IMR-90 (cell line): ENCODE measurements around the gene UNC13C. TPM values are rescaled to one million over a fixed set of nuclear protein-coding genes. Genes with fewer than 3 reads are reported as not detected.

Experiments
- ATAC-seq: fragments of 200-7000 bp; cut with Tn5 transposase; 2 replicates; pipeline ENCODE4 v1.9.1; 2020; ENCODE audit warnings: low read depth, mild to moderate bottlenecking, moderate library complexity
- BruUV-seq: library from RNA; stranded (reverse); fragments of 400-500 nt; replicated peaks from 2 replicates; lab custom pipeline; 2021; lab: Mats Ljungman, UMichigan
- CTCF ChIA-PET: fragments of 300-600 bp; formaldehyde crosslinking; extraction: SDS; loops from one replicate; lab custom pipeline; 2021; ENCODE audit warnings: antibody characterized with exemption; lab: Yijun Ruan, JAX
- POLR2A ChIA-PET: fragments of 300-600 bp; sonication (Branson Sonifier 250); formaldehyde crosslinking; loops from one replicate; lab custom pipeline; 2022; ENCODE audit warnings: antibody characterized with exemption; ENCODE audit not compliant: unreplicated experiment; lab: Charles Lee
- DNase-seq: peaks from one replicate; pipeline ENCODE4 v3.0.0; 2013
- H2AFZ ChIP-seq: replicated peaks from 2 replicates; pipeline ENCODE3; 2013; ENCODE audit warnings: low read length, mild to moderate bottlenecking; ENCODE audit not compliant: poor library complexity
- H2AK5ac ChIP-seq: 2 replicates; pipeline ENCODE4 v1.6.1; 2013; ENCODE audit warnings: low read depth, low read length, inconsistent platforms
- H2AK9ac ChIP-seq: replicated peaks from 2 replicates; pipeline ENCODE3; 2013; ENCODE audit warnings: mild to moderate bottlenecking, low read depth, low read length, moderate library complexity; ENCODE audit not compliant: poor library complexity
- H2BK120ac ChIP-seq: 2 replicates; pipeline ENCODE4 v1.6.1; 2013; ENCODE audit warnings: low read depth, low read length, inconsistent platforms
- H2BK15ac ChIP-seq: 3 replicates; pipeline ENCODE4 v1.6.1; 2013; ENCODE audit warnings: low read depth, low read length, inconsistent platforms
- H2BK20ac ChIP-seq: 2 replicates; pipeline ENCODE4 v1.6.1; 2013; ENCODE audit warnings: low read depth, mild to moderate bottlenecking, inconsistent platforms, low read length, moderate library complexity
- H2BK5ac ChIP-seq: 2 replicates; pipeline ENCODE4 v1.6.1; 2013; ENCODE audit warnings: mild to moderate bottlenecking, low read depth, low read length, inconsistent platforms; ENCODE audit not compliant: poor library complexity, severe bottlenecking
- H3K14ac ChIP-seq: replicated peaks from 2 replicates; pipeline ENCODE4 v1.6.1; 2013; ENCODE audit warnings: low read depth, low read length, inconsistent platforms
- H3K18ac ChIP-seq: 2 replicates; pipeline ENCODE4 v1.6.1; 2013; ENCODE audit warnings: low read depth, low read length, control low read depth
- H3K23ac ChIP-seq: 2 replicates; pipeline ENCODE4 v1.6.1; 2013; ENCODE audit warnings: low read depth, low read length, inconsistent platforms
- H3K27ac ChIP-seq: 2 replicates; pipeline ENCODE4 v1.5.1; 2013; ENCODE audit warnings: mild to moderate bottlenecking, control low read depth, low read length; ENCODE audit not compliant: insufficient read depth
- H3K27me3 ChIP-seq: 2 replicates; pipeline ENCODE4 v1.6.1; 2013; ENCODE audit warnings: low read length; ENCODE audit not compliant: control insufficient read depth, insufficient read depth
- H3K36me3 ChIP-seq: 2 replicates; pipeline ENCODE4 v1.6.1; 2013; ENCODE audit warnings: low read length, mixed read lengths; ENCODE audit not compliant: control insufficient read depth, insufficient read depth
- H3K4ac ChIP-seq: 2 replicates; pipeline ENCODE4 v1.6.1; 2013; ENCODE audit warnings: low read depth, low read length, inconsistent platforms
- H3K4me1 ChIP-seq: 2 replicates; pipeline ENCODE4 v1.6.1; 2013; ENCODE audit warnings: low read length, mixed read lengths; ENCODE audit not compliant: control insufficient read depth, insufficient read depth
- H3K4me2 ChIP-seq: 2 replicates; pipeline ENCODE4 v1.6.1; 2013; ENCODE audit warnings: low read depth, mild to moderate bottlenecking, control low read depth, low read length, moderate library complexity
- H3K4me3 ChIP-seq: 2 replicates; pipeline ENCODE4 v1.5.1; 2013; ENCODE audit warnings: low read depth, mild to moderate bottlenecking, control low read depth, low read length, moderate library complexity; ENCODE audit not compliant: insufficient read depth
- H3K56ac ChIP-seq: 2 replicates; pipeline ENCODE4 v1.6.1; 2013; ENCODE audit warnings: low read length, inconsistent platforms; ENCODE audit not compliant: insufficient read depth; ENCODE audit errors: extremely low read depth
- H3K79me1 ChIP-seq, 2 experiments: 2 replicates each; pipeline ENCODE4 v1.6.1; 2013; ENCODE audit warnings: low read length in 2 of 2, inconsistent platforms in 1 of 2, low read depth in 1 of 2
- H3K9ac ChIP-seq: 2 replicates; pipeline ENCODE4 v1.6.1; 2013; ENCODE audit warnings: low read depth, low read length, control low read depth
- H3K9me1 ChIP-seq: 2 replicates; pipeline ENCODE4 v1.6.1; 2013; ENCODE audit warnings: low read length, inconsistent platforms; ENCODE audit not compliant: insufficient read depth
- H3K9me3 ChIP-seq: 2 replicates; pipeline ENCODE4 v1.6.1; 2013; ENCODE audit warnings: low read length; ENCODE audit not compliant: control insufficient read depth, insufficient read depth
- H4K20me1 ChIP-seq: 2 replicates; pipeline ENCODE4 v1.6.1; 2013; ENCODE audit warnings: low read length, inconsistent platforms; ENCODE audit not compliant: insufficient read depth
- H4K5ac ChIP-seq: 2 replicates; pipeline ENCODE4 v1.6.1; 2013; ENCODE audit warnings: mild to moderate bottlenecking, low read depth, low read length, control low read depth
- H4K8ac ChIP-seq, 2 experiments: 2 replicates each; pipeline ENCODE4 v1.6.1; 2013; ENCODE audit warnings: low read depth in 2 of 2, low read length in 2 of 2, control low read depth in 1 of 2, inconsistent platforms in 1 of 2
- H4K91ac ChIP-seq: 2 replicates; pipeline ENCODE4 v1.6.1; 2013; ENCODE audit warnings: low read depth, low read length, inconsistent platforms; ENCODE audit not compliant: insufficient read depth
- BHLHE40 ChIP-seq: fragments of 150-350 bp; IDR thresholded peaks from 2 replicates; pipeline ENCODE4 v1.6.1; 2016; ENCODE audit warnings: mild to moderate bottlenecking, low read depth, low read length
- CEBPB ChIP-seq: IDR thresholded peaks from 2 replicates; pipeline ENCODE4 v1.6.1; 2012; ENCODE audit warnings: low read depth, low read length, improper control_type of control experiment
- CHD1 ChIP-seq: IDR thresholded peaks from 2 replicates; pipeline ENCODE4 v1.6.1; 2012; ENCODE audit warnings: low read depth, low read length, improper control_type of control experiment
- FOS ChIP-seq: fragments of 150-350 bp; IDR thresholded peaks from 2 replicates; pipeline ENCODE4 v1.6.1; 2016; ENCODE audit warnings: low read depth, low read length
- MAFK ChIP-seq: IDR thresholded peaks from 2 replicates; pipeline ENCODE4 v1.6.1; 2012; ENCODE audit warnings: low read depth, low read length, improper control_type of control experiment
- MAZ ChIP-seq: IDR thresholded peaks from 2 replicates; pipeline ENCODE4 v1.6.1; 2012; ENCODE audit warnings: low read depth, mild to moderate bottlenecking, low read length, improper control_type of control experiment, moderate library complexity, borderline replicate concordance
- MXI1 ChIP-seq: IDR thresholded peaks from 2 replicates; pipeline ENCODE4 v1.6.1; 2012; ENCODE audit warnings: low read depth, mild to moderate bottlenecking, low read length, moderate library complexity, borderline replicate concordance
- NFE2L2 ChIP-seq: fragments of 150-350 bp; IDR thresholded peaks from 2 replicates; pipeline ENCODE4 v1.6.1; 2016; ENCODE audit warnings: low read depth, mild to moderate bottlenecking, low read length
- POLR2A ChIP-seq: IDR thresholded peaks from 2 replicates; pipeline ENCODE4 v1.6.1; 2012; ENCODE audit warnings: mild to moderate bottlenecking, low read depth, low read length
- RAD21 ChIP-seq: IDR thresholded peaks from 2 replicates; pipeline ENCODE4 v1.6.1; 2012; ENCODE audit warnings: low read length, improper control_type of control experiment
- RCOR1 ChIP-seq: IDR thresholded peaks from 2 replicates; pipeline ENCODE4 v1.6.1; 2012; ENCODE audit warnings: mild to moderate bottlenecking, low read length, improper control_type of control experiment; ENCODE audit not compliant: insufficient replicate concordance
- RFX5 ChIP-seq: IDR thresholded peaks from 2 replicates; pipeline ENCODE4 v1.8.0; 2012; ENCODE audit warnings: low read depth, mild to moderate bottlenecking, low read length, moderate library complexity
- SMC3 ChIP-seq: fragments of 150-350 bp; IDR thresholded peaks from 2 replicates; pipeline ENCODE4 v1.6.1; 2016; ENCODE audit warnings: low read depth, mild to moderate bottlenecking, antibody characterized with exemption, low read length, moderate library complexity
- WGBS, 2 experiments: methylation state at CpG; one replicate each; pipeline versions ENCODE4 v1.1.5 to v1.1.7; 2013; ENCODE audit warnings: missing lambda C conversion rate in 2 of 2; ENCODE audit not compliant: insufficient read length in 1 of 2; ENCODE audit errors: extremely low coverage in 2 of 2; 5-methylcytosine and 5-hydroxymethylcytosine counted together
- dilution Hi-C: fragments of 300-500 bp; cut with HindIII; formaldehyde crosslinking; loops from one replicate; pipeline ENCODE4 v1.14.3; 2018; ENCODE audit warnings: low sequenced_read_pairs; ENCODE audit not compliant: unreplicated experiment
- in situ Hi-C: fragments of 300-500 bp; cut with MboI; formaldehyde crosslinking; loops from 3 replicates; pipeline ENCODE4 v1.14.3; 2019; ENCODE audit warnings: low sequenced_read_pairs, inconsistent platforms, mixed read lengths
- intact Hi-C: fragments of 100-400 bp; cut with micrococcal nuclease; formaldehyde crosslinking; loops from 2 replicates; pipeline ENCODE4 v1.10.0; 2022
- polyA plus RNA-seq, 3 experiments: library from polyadenylated mRNA; depleted of rRNA; stranded (reverse); fragments of >200 nt; gene quantifications; 2 replicates each; pipeline ENCODE4 v1.2.3, GENCODE V29; 2012; ENCODE audit warnings: low replicate concordance in 1 of 3
- total RNA-seq: library from RNA; depleted of rRNA; stranded (reverse); fragments of >200 nt; gene quantifications from 2 replicates; pipeline ENCODE4 v1.2.3, GENCODE V29; 2012
- TF ChIP-seq, protein P1 (sequence below): fragments of 150-350 bp; IDR thresholded peaks from 2 replicates; pipeline ENCODE4 v1.6.1; 2016; ENCODE audit warnings: low read depth, mild to moderate bottlenecking, low read length, moderate library complexity, borderline replicate concordance
- TF ChIP-seq, protein P2 (sequence below): fragments of 150-350 bp; IDR thresholded peaks from 2 replicates; pipeline ENCODE4 v1.6.1; 2017; ENCODE audit warnings: mild to moderate bottlenecking, antibody characterized with exemption, low read length, low read depth
- TF ChIP-seq, protein P3 (sequence below): conservative IDR thresholded peaks from 2 replicates; pipeline ENCODE4 v1.5.1; 2012; ENCODE audit warnings: mild to moderate bottlenecking, low read depth, low read length, improper control_type of control experiment

UNC13C gene
- total and polyA plus RNA-seq, 2 of the 4 experiments (the other 2 are of a cell fraction), result not detected

DNA sequence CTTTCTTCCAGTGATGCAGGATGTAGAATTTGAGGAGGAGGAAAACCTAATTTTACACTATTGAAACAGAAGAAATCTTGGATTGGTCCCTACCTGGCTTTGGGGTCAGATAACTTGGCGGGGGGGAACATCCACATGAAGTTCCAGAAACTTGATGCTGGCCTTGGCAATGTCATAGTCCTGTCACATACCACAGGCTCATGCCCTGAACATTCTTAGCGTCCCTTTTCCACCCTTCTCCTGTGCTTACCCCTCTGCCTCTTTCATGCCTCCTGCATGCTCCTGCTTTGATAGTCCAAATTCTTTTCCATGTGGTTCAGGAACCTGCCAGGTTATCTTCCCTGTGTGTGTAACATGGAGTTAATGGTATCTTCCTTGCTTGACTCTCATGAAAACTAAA is 110.6 kb downstream of the UNC13C start:
- Histone ChIP-seq H3K56ac (no peak overlapping the region), H3K27me3 (no peaks in the 10 kb centered on the region), H3K4me1 (no peaks in the 10 kb centered on the region), H2AK5ac (no peak overlapping the region), H4K20me1 (no peaks in the 10 kb centered on the region), H4K5ac (no peak overlapping the region), H3K9ac (no peak overlapping the region), H3K9me1 (no peaks in the 10 kb centered on the region), H2BK15ac (no peak overlapping the region), H3K14ac (no peak overlapping the region), H2BK120ac (no peak overlapping the region), H2BK5ac (no peak overlapping the region), H4K91ac (no peak overlapping the region), H3K4me2 (no peak overlapping the region), H3K9me3 (no peaks in the 10 kb centered on the region), H2AFZ (no peak overlapping the region), H3K18ac (no peak overlapping the region), H3K4ac (no peak overlapping the region), H3K27ac (no peak overlapping the region), H2BK20ac (no peak overlapping the region), H3K23ac (no peak overlapping the region), H3K4me3 (no peak overlapping the region), H4K8ac (no peak overlapping the region), H3K36me3 (no peaks in the 10 kb centered on the region), H3K79me1 (no peaks in the 10 kb centered on the region), H2AK9ac (no peak overlapping the region)
- TF ChIP-seq, protein P1, sequence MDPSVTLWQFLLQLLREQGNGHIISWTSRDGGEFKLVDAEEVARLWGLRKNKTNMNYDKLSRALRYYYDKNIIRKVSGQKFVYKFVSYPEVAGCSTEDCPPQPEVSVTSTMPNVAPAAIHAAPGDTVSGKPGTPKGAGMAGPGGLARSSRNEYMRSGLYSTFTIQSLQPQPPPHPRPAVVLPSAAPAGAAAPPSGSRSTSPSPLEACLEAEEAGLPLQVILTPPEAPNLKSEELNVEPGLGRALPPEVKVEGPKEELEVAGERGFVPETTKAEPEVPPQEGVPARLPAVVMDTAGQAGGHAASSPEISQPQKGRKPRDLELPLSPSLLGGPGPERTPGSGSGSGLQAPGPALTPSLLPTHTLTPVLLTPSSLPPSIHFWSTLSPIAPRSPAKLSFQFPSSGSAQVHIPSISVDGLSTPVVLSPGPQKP, result no peak
- TF ChIP-seq, protein P2, sequence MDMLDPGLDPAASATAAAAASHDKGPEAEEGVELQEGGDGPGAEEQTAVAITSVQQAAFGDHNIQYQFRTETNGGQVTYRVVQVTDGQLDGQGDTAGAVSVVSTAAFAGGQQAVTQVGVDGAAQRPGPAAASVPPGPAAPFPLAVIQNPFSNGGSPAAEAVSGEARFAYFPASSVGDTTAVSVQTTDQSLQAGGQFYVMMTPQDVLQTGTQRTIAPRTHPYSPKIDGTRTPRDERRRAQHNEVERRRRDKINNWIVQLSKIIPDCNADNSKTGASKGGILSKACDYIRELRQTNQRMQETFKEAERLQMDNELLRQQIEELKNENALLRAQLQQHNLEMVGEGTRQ, result no peak
- TF ChIP-seq SMC3, result no peak
- TF ChIP-seq RAD21, result no peak
- no peak for TF ChIP-seq MAFK
- TF ChIP-seq MAZ, result no peak
- no peak for TF ChIP-seq CEBPB
- TF ChIP-seq RCOR1, result no peak
- TF ChIP-seq BHLHE40, result no peak
- no peak for TF ChIP-seq CHD1
- TF ChIP-seq MXI1, result no peak
- TF ChIP-seq NFE2L2, result no peak
- TF ChIP-seq POLR2A, result no peak
- TF ChIP-seq, protein P3, sequence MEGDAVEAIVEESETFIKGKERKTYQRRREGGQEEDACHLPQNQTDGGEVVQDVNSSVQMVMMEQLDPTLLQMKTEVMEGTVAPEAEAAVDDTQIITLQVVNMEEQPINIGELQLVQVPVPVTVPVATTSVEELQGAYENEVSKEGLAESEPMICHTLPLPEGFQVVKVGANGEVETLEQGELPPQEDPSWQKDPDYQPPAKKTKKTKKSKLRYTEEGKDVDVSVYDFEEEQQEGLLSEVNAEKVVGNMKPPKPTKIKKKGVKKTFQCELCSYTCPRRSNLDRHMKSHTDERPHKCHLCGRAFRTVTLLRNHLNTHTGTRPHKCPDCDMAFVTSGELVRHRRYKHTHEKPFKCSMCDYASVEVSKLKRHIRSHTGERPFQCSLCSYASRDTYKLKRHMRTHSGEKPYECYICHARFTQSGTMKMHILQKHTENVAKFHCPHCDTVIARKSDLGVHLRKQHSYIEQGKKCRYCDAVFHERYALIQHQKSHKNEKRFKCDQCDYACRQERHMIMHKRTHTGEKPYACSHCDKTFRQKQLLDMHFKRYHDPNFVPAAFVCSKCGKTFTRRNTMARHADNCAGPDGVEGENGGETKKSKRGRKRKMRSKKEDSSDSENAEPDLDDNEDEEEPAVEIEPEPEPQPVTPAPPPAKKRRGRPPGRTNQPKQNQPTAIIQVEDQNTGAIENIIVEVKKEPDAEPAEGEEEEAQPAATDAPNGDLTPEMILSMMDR, result no peak
- TF ChIP-seq RFX5, result no peak
- no peak for TF ChIP-seq FOS
- in situ Hi-C loops, result no loop called here
- ChIA-PET CTCF (no interaction called here), POLR2A (no interaction called here)
- intact Hi-C loops, result loop anchor here (10.0 kb wide), 1 partner anchor 1206 kb away; no protein-coding TSS in a partner anchor
- ATAC-seq (no peak), DNase-seq (no peak)
- no CpG with 5 or more reads among the region's 2 CpGs for WGBS, 2 experiments
- dilution Hi-C loops, result no loop called here
- BruUV-seq, result no TSS peak
